Vagina (tissue), 2 donors: ENCODE results near the gene SEC16A. TPM values are rescaled to one million over a fixed set of nuclear protein-coding genes. Genes with fewer than 3 reads are reported as not detected.

Experiments
- DNase-seq, 2 donors: peaks; one replicate each; pipeline ENCODE4 v3.0.0-alpha.2; 2017; ENCODE audit errors: extremely low spot score in 2 of 2
- H3K27ac ChIP-seq: fragments of 200-600 bp; sonication (generic); one replicate; pipeline ENCODE4 v1.5.1; 2019
- H3K27me3 ChIP-seq: fragments of 200-600 bp; sonication (generic); one replicate; pipeline ENCODE4 v1.5.1; 2019
- H3K36me3 ChIP-seq, 2 donors: fragments of 200-600 bp; sonication (generic); one replicate each; pipeline ENCODE4 v1.5.1; 2017 to 2019
- H3K4me1 ChIP-seq: fragments of 200-600 bp; sonication (generic); one replicate; pipeline ENCODE4 v1.5.1; 2019
- H3K4me3 ChIP-seq, 2 donors: fragments of 200-600 bp; sonication (generic); 1 replicate in 1 of 2; 2 replicates in 1 of 2; pipeline ENCODE4 v1.5.1; 2016 to 2019
- H3K9me3 ChIP-seq: fragments of 200-600 bp; sonication (generic); one replicate; pipeline ENCODE4 v1.5.1; 2019
- CTCF ChIP-seq, 3 experiments: fragments of 450-650 bp in 2 of 3; fragments of 200-600 bp in 1 of 3; sonication (generic) in 1 of 3; IDR thresholded peaks; one replicate each; pipeline ENCODE4 v1.5.1; 2017 to 2019; ENCODE audit warnings: antibody characterized with exemption in 3 of 3, mild to moderate bottlenecking in 2 of 3, moderate library complexity in 2 of 3
- POLR2A ChIP-seq, 2 donors: fragments of 450-650 bp; IDR thresholded peaks; one replicate each; pipeline ENCODE4 v1.6.1; 2017; ENCODE audit warnings: antibody characterized with exemption in 2 of 2, mild to moderate bottlenecking in 2 of 2, moderate library complexity in 2 of 2
- POLR2AphosphoS5 ChIP-seq, 2 donors: sonication (generic); formaldehyde crosslinking; IDR thresholded peaks; one replicate each; pipeline ENCODE4 v1.9.0; 2017; ENCODE audit warnings: antibody characterized with exemption in 2 of 2, mild to moderate bottlenecking in 2 of 2, low read depth in 1 of 2; ENCODE audit not compliant: insufficient read depth in 1 of 2
- intact Hi-C: fragments of 100-400 bp; cut with DNase I; formaldehyde crosslinking; loops from one replicate; pipeline ENCODE4 v1.15.1; 2023
- total RNA-seq: library from RNA; depleted of rRNA; stranded (reverse); fragments of >200 nt; gene quantifications from one replicate; pipeline ENCODE4 v1.2.3, GENCODE V29; 2016

The SEC16A gene
- total RNA-seq, 1 donor from 2014 or later: 52.3 TPM

DNA sequence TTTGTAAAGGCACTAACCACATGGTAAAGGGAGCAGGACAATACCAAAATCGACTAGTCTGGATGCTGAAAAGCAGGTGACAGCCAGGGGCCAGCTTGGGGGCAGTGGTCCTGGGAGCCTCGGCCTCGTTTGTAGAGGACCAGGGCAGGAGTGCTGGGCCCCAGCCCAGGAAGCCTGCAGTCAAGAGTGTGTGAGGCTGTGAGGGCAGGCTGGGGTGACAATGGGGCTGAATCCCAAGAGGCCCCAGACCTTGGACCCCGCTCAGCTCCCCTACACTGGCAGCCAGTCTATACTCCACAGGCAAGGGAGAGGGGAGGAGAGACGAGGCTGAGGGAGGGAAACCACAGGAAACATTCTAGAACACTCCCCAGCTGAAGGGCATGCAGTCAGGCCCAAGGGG, 40.6 kb downstream of the SEC16A start:
- Histone ChIP-seq H3K9me3 (no peaks in the 10 kb centered on the region), H3K4me1 (peaks cover 16% of the 10 kb centered on the region), H3K27me3 (no peaks in the 10 kb centered on the region), H3K36me3 (peaks cover 0 to 61% of the 10 kb centered on the region in 2 donors), H3K4me3 (no peak overlapping the region), H3K27ac (no peak overlapping the region)
- intact Hi-C loops: no loop called here
- no peak for DNase-seq
- no peak for TF ChIP-seq POLR2AphosphoS5 (IDR thresholded peaks at IDR 0.05; ENCODE audit: insufficient read depth in 1 of 2, low read depth in 1 of 2)
- TF ChIP-seq CTCF (IDR thresholded peaks at IDR 0.05): no peak
- no peak for TF ChIP-seq POLR2A (IDR thresholded peaks at IDR 0.05)

DNA sequence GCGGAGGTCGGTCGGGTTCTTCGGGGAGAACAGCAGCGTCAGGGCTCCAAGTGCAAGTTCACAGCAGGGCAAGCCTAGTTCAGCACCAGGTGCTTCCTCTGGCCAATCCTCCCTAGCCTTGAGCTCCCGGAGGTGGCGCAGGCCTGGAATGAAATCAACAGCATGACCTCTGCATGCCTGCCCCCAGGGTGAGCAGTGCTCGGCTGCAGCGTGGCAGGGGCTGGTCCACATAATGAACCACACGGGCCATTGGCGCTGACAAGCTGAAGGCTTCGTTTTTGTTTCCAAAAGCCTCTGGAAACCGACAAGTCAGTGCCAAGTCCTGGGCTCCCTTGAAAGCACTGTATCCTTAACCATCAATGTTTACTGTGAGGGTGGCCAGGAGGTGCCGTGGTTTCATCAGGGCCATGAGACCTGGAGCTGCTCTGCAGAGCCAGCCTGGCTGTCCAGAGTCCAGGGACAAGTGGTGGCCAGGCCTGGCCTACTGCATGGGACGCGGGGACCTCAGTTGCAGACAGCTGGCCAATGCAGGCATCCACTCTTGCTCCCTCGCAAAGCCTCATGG, 41.1 kb downstream of the SEC16A start:
- no peak overlapping the region for H3K27ac ChIP-seq
- intact Hi-C loops: no loop called here
- DNase-seq: no peak
- H3K4me1 ChIP-seq: peaks cover 21% of the 10 kb centered on the region
- no peaks in the 10 kb centered on the region for H3K27me3 ChIP-seq
- H3K9me3 ChIP-seq: no peaks in the 10 kb centered on the region
- H3K36me3 ChIP-seq: peaks cover 0 to 56% of the 10 kb centered on the region in 2 donors
- TF ChIP-seq CTCF (IDR thresholded peaks at IDR 0.05) (no peak), POLR2A (IDR thresholded peaks at IDR 0.05) (no peak), POLR2AphosphoS5 (IDR thresholded peaks at IDR 0.05; ENCODE audit: insufficient read depth in 1 of 2, low read depth in 1 of 2) (no peak)
- no peak overlapping the region for H3K4me3 ChIP-seq

- no peak for DNase-seq
- Histone ChIP-seq H3K36me3 (peaks cover 0 to 52% of the 10 kb centered on the region in 2 donors), H3K27me3 (no peaks in the 10 kb centered on the region), H3K9me3 (no peaks in the 10 kb centered on the region), H3K4me1 (peaks cover 27% of the 10 kb centered on the region), H3K4me3 (no peak overlapping the region), H3K27ac (no peak overlapping the region)
- TF ChIP-seq POLR2A (IDR thresholded peaks at IDR 0.05): no peak
- no peak for TF ChIP-seq CTCF (IDR thresholded peaks at IDR 0.05)
- no peak for TF ChIP-seq POLR2AphosphoS5 (IDR thresholded peaks at IDR 0.05; ENCODE audit: insufficient read depth in 1 of 2, low read depth in 1 of 2)
- intact Hi-C loops: no loop called here
Observed at GRCh38 chr9:136441191-136441680, 41.6 kb downstream of the SEC16A start.

DNA sequence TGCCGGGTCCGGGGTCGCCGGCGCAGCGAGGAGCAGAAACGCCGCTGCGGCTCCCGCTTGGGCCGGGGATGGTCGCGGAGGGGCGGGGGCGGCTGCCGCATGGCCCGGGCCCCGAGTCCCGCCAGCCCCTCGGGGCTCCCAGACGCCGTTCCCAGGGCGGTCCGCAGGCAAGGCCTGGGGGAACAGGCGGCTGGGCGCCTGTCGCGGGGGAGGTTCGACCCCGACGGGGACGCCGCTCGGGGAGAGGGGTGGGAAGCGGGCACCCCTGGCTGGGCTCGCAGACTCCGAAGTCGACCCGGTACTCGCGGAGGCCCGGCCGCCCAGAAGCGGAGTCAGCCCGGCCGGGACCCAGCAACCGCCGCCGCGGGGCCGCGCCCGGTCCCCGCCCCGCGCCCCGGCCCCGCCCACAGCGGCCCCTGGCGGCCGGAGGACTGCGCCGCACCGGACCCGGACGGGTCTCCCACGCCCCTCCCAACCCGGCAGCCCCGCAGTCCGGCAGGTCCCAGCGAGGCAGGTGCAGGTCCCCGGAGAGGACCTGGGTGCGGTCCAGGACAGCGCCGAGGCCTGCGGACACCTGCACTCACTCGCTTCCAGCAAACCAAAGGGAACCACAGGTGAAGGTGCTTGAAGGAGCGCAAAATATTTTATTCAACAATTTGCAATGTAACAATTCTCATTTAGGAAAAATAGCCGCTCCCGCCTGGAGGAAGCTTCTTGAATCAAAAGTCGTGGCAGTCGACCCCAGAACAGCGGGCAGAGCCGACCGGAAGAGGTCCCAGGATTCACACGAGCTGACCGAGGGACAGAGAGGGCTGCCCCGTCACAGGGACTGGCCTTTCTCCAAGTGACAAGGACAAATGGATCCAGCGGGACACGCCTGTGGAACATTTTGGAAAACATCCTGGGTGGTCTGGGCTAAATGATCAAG, 43.1 kb downstream of the SEC16A start, which contains the start of gene INPP5E:
TSS of gene INPP5E (minus strand) at position 365 of the 928 bp plus-strand sequence. CDS start 426 bp downstream, outside the sequence.
- peak within 1 kb of the TSS; percentile 78 to 92 for H3K4me3 ChIP-seq
- intact Hi-C loops: no loop called here
- peaks cover 0 to 39% of the 10 kb centered on the region in 2 donors for H3K36me3 ChIP-seq
- H3K27me3 ChIP-seq: no peaks in the 10 kb centered on the region
- H3K9me3 ChIP-seq: no peaks in the 10 kb centered on the region
- DNase-seq: no peak
- H3K27ac ChIP-seq: peak within 1 kb of the TSS; percentile 77
- H3K4me1 ChIP-seq: peaks cover 32% of the 10 kb centered on the region
- TF ChIP-seq POLR2A (IDR thresholded peaks at IDR 0.05): no peak
- peak in 1 of 2 donors; percentile 24 for TF ChIP-seq POLR2AphosphoS5 (IDR thresholded peaks at IDR 0.05; ENCODE audit: insufficient read depth in 1 of 2, low read depth in 1 of 2)
- TF ChIP-seq CTCF (IDR thresholded peaks at IDR 0.05): peak; percentile 10 to 63 (median 46)
